ENCODE data around the gene MS4A18. TPM values are rescaled to one million over a fixed set of nuclear protein-coding genes. Genes with fewer than 3 reads are reported as not detected.

The MS4A18 gene
- total and polyA plus RNA-seq, 2 donors (not counting 3 experiments of a cell fraction or from before 2014, with no cell fraction given): not detected

GRCh38 chr11:60765355-60765754 lies 40.8 kb downstream of the MS4A18 start:
- no peaks in the 10 kb centered on the region for H3K79me2 ChIP-seq (ENCODE audit: control insufficient read depth, insufficient read depth, low read length)
- CTCF ChIA-PET: interaction anchor here (1.0 to 3.1 kb wide), 7 partner anchors 9 to 402 kb away, joined by 3 to 16 read pairs (median 6); partner anchors contain the start of gene MS4A15
- dilution Hi-C loops (cut with MboI; ENCODE audit: extremely low pct_ligation_motif_present, low sequenced_read_pairs): no loop called here
- H3K27me3 ChIP-seq (ENCODE audit: control insufficient read depth in 2 of 2, insufficient read depth in 2 of 2, low read length in 2 of 2): peaks cover 12 to 19% of the 10 kb centered on the region in 2 experiments
- intact Hi-C loops (cut with micrococcal nuclease): no loop called here
- no peaks in the 10 kb centered on the region for H3K36me3 ChIP-seq (ENCODE audit: control insufficient read depth in 2 of 2, extremely low read depth in 1 of 2, insufficient read depth in 2 of 2, low read length in 2 of 2)
- TF ChIP-seq EZH2 (IDR thresholded peaks at IDR 0.05; ENCODE audit: borderline replicate concordance, low read depth, low read length, severe bottlenecking) (no peak), FOS (IDR thresholded peaks at IDR 0.05; ENCODE audit: borderline replicate concordance, insufficient read depth, low read length) (no peak), POLR2AphosphoS5 (IDR thresholded peaks at IDR 0.05; ENCODE audit: insufficient read depth, low read depth, low read length) (no peak), GATA2 (IDR thresholded peaks at IDR 0.05; ENCODE audit: insufficient read depth, insufficient read length, low read depth, low read length) (no peak), POLR2A (IDR thresholded peaks at IDR 0.05; ENCODE audit: low read depth, low read length) (no peak), MYC (IDR thresholded peaks at IDR 0.05; ENCODE audit: low read depth, low read length) (no peak), JUN (IDR thresholded peaks at IDR 0.05; ENCODE audit: borderline replicate concordance, insufficient read depth, insufficient read length, low read depth) (no peak)
- TF ChIP-seq, protein P1, sequence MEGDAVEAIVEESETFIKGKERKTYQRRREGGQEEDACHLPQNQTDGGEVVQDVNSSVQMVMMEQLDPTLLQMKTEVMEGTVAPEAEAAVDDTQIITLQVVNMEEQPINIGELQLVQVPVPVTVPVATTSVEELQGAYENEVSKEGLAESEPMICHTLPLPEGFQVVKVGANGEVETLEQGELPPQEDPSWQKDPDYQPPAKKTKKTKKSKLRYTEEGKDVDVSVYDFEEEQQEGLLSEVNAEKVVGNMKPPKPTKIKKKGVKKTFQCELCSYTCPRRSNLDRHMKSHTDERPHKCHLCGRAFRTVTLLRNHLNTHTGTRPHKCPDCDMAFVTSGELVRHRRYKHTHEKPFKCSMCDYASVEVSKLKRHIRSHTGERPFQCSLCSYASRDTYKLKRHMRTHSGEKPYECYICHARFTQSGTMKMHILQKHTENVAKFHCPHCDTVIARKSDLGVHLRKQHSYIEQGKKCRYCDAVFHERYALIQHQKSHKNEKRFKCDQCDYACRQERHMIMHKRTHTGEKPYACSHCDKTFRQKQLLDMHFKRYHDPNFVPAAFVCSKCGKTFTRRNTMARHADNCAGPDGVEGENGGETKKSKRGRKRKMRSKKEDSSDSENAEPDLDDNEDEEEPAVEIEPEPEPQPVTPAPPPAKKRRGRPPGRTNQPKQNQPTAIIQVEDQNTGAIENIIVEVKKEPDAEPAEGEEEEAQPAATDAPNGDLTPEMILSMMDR (IDR thresholded peaks at IDR 0.05; ENCODE audit: extremely low read depth in 1 of 2, insufficient read depth in 1 of 2, low read depth in 1 of 2, low read length in 2 of 2): no peak
- TF ChIP-seq, protein P2, sequence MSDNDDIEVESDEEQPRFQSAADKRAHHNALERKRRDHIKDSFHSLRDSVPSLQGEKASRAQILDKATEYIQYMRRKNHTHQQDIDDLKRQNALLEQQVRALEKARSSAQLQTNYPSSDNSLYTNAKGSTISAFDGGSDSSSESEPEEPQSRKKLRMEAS (IDR thresholded peaks at IDR 0.05; ENCODE audit: insufficient read depth, insufficient read length): no peak
- H2AFZ ChIP-seq (ENCODE audit: low read depth, low read length): no peak overlapping the region
- BruUV-seq (replicated peaks): no TSS peak
- POLR2A ChIA-PET: no interaction called here
- DNase-seq (ENCODE audit: low read depth, low spot score): no peak
- H4K20me1 ChIP-seq (replicated peaks; ENCODE audit: control insufficient read depth, extremely low read depth, insufficient read depth, low read length): no peaks in the 10 kb centered on the region
- H3K4me3 ChIP-seq (replicated peaks in 1 of 3; ENCODE audit: insufficient read depth in 1 of 3, low read depth in 1 of 3, low read length in 3 of 3): no peak overlapping the region
- no peak for FAIRE-seq
- H3K4me1 ChIP-seq (ENCODE audit: control insufficient read depth, extremely low read depth, insufficient read depth, low read length): no peaks in the 10 kb centered on the region
- H3K4me2 ChIP-seq (ENCODE audit: insufficient read depth, low read length): no peak overlapping the region
- H3K9me3 ChIP-seq (replicated peaks; ENCODE audit: control insufficient read depth, insufficient read depth, low read length): no peaks in the 10 kb centered on the region
- H3K9ac ChIP-seq (replicated peaks; ENCODE audit: extremely low read depth, insufficient read depth, low read length): no peak overlapping the region
- H3K9me1 ChIP-seq (replicated peaks; ENCODE audit: control insufficient read depth, extremely low read depth, insufficient read depth, low read length): no peaks in the 10 kb centered on the region
- H3K27ac ChIP-seq (ENCODE audit: insufficient read depth, low read depth, low read length): no peak overlapping the region

Data from endothelial cell of umbilical vein (primary cell).